ENCODE data around the gene ZNRD2.

Gene ZNRD2

GRCh38 chr11:65574811-65575567, 4.7 kb downstream of the ZNRD2 start:
- H2BK120ac ChIP-seq (ENCODE audit: insufficient read depth, low read length, poor library complexity): no peak overlapping the region
- H3K9me3 ChIP-seq (ENCODE audit: insufficient read depth, low read depth, low read length): no peaks in the 10 kb centered on the region
- peak overlapping the region; percentile 8 for H2BK12ac ChIP-seq (ENCODE audit: low read length)
- H4K12ac ChIP-seq (ENCODE audit: low read depth, low read length): peak overlapping the region; percentile 81
- peaks cover 14% of the 10 kb centered on the region for H3K79me2 ChIP-seq (ENCODE audit: control insufficient read depth, insufficient read depth, low read length, poor library complexity)
- peaks cover 37% of the 10 kb centered on the region in 2 experiments for H3K4me1 ChIP-seq (ENCODE audit: control insufficient read depth in 1 of 2, insufficient read depth in 2 of 2, low read length in 2 of 2)
- H2AK5ac ChIP-seq (ENCODE audit: low read length): peak overlapping the region; percentile 71
- H2BK5ac ChIP-seq (ENCODE audit: low read depth, low read length, poor library complexity): peak overlapping the region; percentile 27
- H3K79me1 ChIP-seq (ENCODE audit: low read length): peaks cover 20% of the 10 kb centered on the region
- peak overlapping the region; percentile 68 for H3K4me2 ChIP-seq (ENCODE audit: low read length)
- WGBS (ENCODE audit: extremely low coverage, insufficient coverage, insufficient read length): no CpG with 5 or more reads among the region's 28 CpGs
- peak overlapping the region; percentile 46 for H3K18ac ChIP-seq (ENCODE audit: low read length)
- peak overlapping the region; percentile 39 for H4K91ac ChIP-seq (ENCODE audit: low read depth, low read length)
- no peak overlapping the region for H3K4ac ChIP-seq (ENCODE audit: low read depth, low read length)
- peak overlapping the region; percentile 67 for H4K8ac ChIP-seq (ENCODE audit: low read depth, low read length)
- H3K27ac ChIP-seq (ENCODE audit: low read depth, low read length): peak overlapping the region; percentile 67
- H3K36me3 ChIP-seq (ENCODE audit: control insufficient read depth in 1 of 2, insufficient read depth in 2 of 2, low read length in 2 of 2): peaks cover 15 to 17% of the 10 kb centered on the region in 2 experiments
- H3K4me3 ChIP-seq (ENCODE audit: low read depth, low read length): peak overlapping the region; percentile 63
- peak in 1 of 2 donors; percentile 61 for DNase-seq
- H3K9ac ChIP-seq (ENCODE audit: low read length): no peak overlapping the region
- H3K27me3 ChIP-seq (ENCODE audit: insufficient read depth, low read length): no peaks in the 10 kb centered on the region
- peak overlapping the region; percentile 70 for H3K14ac ChIP-seq (ENCODE audit: low read length)
- no peak overlapping the region for H3K23ac ChIP-seq (ENCODE audit: low read length)
- no peak overlapping the region for H2AFZ ChIP-seq (ENCODE audit: insufficient read depth, low read length, poor library complexity)

GRCh38 chr11:65575568-65576231, 5.4 kb downstream of the ZNRD2 start, which contains the start of gene EHBP1L1:
Gene EHBP1L1 (plus strand): TSS chr11:65576053. CDS start chr11:65576303, 250 bp downstream.
- H3K9me3 ChIP-seq (ENCODE audit: insufficient read depth, low read depth, low read length): no peaks in the 10 kb centered on the region
- peak within 1 kb of the TSS; percentile 91 for H4K12ac ChIP-seq (ENCODE audit: low read depth, low read length)
- H2BK5ac ChIP-seq (ENCODE audit: low read depth, low read length, poor library complexity): peak within 1 kb of the TSS; percentile 2
- peak within 1 kb of the TSS; percentile 71 for H2AK5ac ChIP-seq (ENCODE audit: low read length)
- no CpG with 5 or more reads among the region's 69 CpGs for WGBS (ENCODE audit: extremely low coverage, insufficient coverage, insufficient read length)
- H3K79me2 ChIP-seq (ENCODE audit: control insufficient read depth, insufficient read depth, low read length, poor library complexity): peaks cover 10% of the 10 kb centered on the region
- H4K8ac ChIP-seq (ENCODE audit: low read depth, low read length): peak within 1 kb of the TSS; percentile 79
- H3K23ac ChIP-seq (ENCODE audit: low read length): no peak within 1 kb of the TSS
- peaks cover 16% of the 10 kb centered on the region for H3K79me1 ChIP-seq (ENCODE audit: low read length)
- peak within 1 kb of the TSS; percentile 71 for H3K4me2 ChIP-seq (ENCODE audit: low read length)
- peaks cover 21 to 24% of the 10 kb centered on the region in 2 experiments for H3K36me3 ChIP-seq (ENCODE audit: control insufficient read depth in 1 of 2, insufficient read depth in 2 of 2, low read length in 2 of 2)
- peak within 1 kb of the TSS; percentile 58 for H2BK120ac ChIP-seq (ENCODE audit: insufficient read depth, low read length, poor library complexity)
- peak within 1 kb of the TSS; percentile 77 for H4K91ac ChIP-seq (ENCODE audit: low read depth, low read length)
- peaks cover 37 to 40% of the 10 kb centered on the region in 2 experiments for H3K4me1 ChIP-seq (ENCODE audit: control insufficient read depth in 1 of 2, insufficient read depth in 2 of 2, low read length in 2 of 2)
- H3K4me3 ChIP-seq (ENCODE audit: low read depth, low read length): peak within 1 kb of the TSS; percentile 72
- DNase-seq: peak in 1 of 2 donors; percentile 53
- H3K9ac ChIP-seq (ENCODE audit: low read length): peak within 1 kb of the TSS; percentile 14
- H3K18ac ChIP-seq (ENCODE audit: low read length): peak within 1 kb of the TSS; percentile 78
- H3K4ac ChIP-seq (ENCODE audit: low read depth, low read length): peak within 1 kb of the TSS; percentile 71
- no peak within 1 kb of the TSS for H3K27ac ChIP-seq (ENCODE audit: low read depth, low read length)
- no peaks in the 10 kb centered on the region for H3K27me3 ChIP-seq (ENCODE audit: insufficient read depth, low read length)
- peak within 1 kb of the TSS; percentile 90 for H3K14ac ChIP-seq (ENCODE audit: low read length)
- H2BK12ac ChIP-seq (ENCODE audit: low read length): peak within 1 kb of the TSS; percentile 44
- H2AFZ ChIP-seq (ENCODE audit: insufficient read depth, low read length, poor library complexity): peak within 1 kb of the TSS; percentile 56

- no peaks in the 10 kb centered on the region for H3K9me3 ChIP-seq (ENCODE audit: insufficient read depth, low read depth, low read length)
- no peak overlapping the region for H3K9ac ChIP-seq (ENCODE audit: low read length)
- H4K12ac ChIP-seq (ENCODE audit: low read depth, low read length): peak overlapping the region; percentile 91
- peak overlapping the region; percentile 56 for H2AFZ ChIP-seq (ENCODE audit: insufficient read depth, low read length, poor library complexity)
- H2BK5ac ChIP-seq (ENCODE audit: low read depth, low read length, poor library complexity): no peak overlapping the region
- peak overlapping the region; percentile 90 for H3K14ac ChIP-seq (ENCODE audit: low read length)
- no peak for DNase-seq
- H2BK12ac ChIP-seq (ENCODE audit: low read length): peak overlapping the region; percentile 8
- H3K36me3 ChIP-seq (ENCODE audit: control insufficient read depth in 1 of 2, insufficient read depth in 2 of 2, low read length in 2 of 2): peaks cover 23% of the 10 kb centered on the region in 2 experiments
- H3K79me1 ChIP-seq (ENCODE audit: low read length): peaks cover 16% of the 10 kb centered on the region
- H3K4ac ChIP-seq (ENCODE audit: low read depth, low read length): peak overlapping the region; percentile 71
- H3K4me2 ChIP-seq (ENCODE audit: low read length): peak overlapping the region; percentile 71
- H4K91ac ChIP-seq (ENCODE audit: low read depth, low read length): peak overlapping the region; percentile 77
- H4K8ac ChIP-seq (ENCODE audit: low read depth, low read length): peak overlapping the region; percentile 79
- H3K18ac ChIP-seq (ENCODE audit: low read length): peak overlapping the region; percentile 78
- peaks cover 32 to 34% of the 10 kb centered on the region in 2 experiments for H3K4me1 ChIP-seq (ENCODE audit: control insufficient read depth in 1 of 2, insufficient read depth in 2 of 2, low read length in 2 of 2)
- peak overlapping the region; percentile 61 for H2AK5ac ChIP-seq (ENCODE audit: low read length)
- peaks cover 10% of the 10 kb centered on the region for H3K79me2 ChIP-seq (ENCODE audit: control insufficient read depth, insufficient read depth, low read length, poor library complexity)
- H3K27me3 ChIP-seq (ENCODE audit: insufficient read depth, low read length): no peaks in the 10 kb centered on the region
- H3K27ac ChIP-seq (ENCODE audit: low read depth, low read length): no peak overlapping the region
- H2BK120ac ChIP-seq (ENCODE audit: insufficient read depth, low read length, poor library complexity): peak overlapping the region; percentile 39
- peak overlapping the region; percentile 72 for H3K4me3 ChIP-seq (ENCODE audit: low read depth, low read length)
- no CpG with 5 or more reads among the region's 26 CpGs for WGBS (ENCODE audit: extremely low coverage, insufficient coverage, insufficient read length)
- no peak overlapping the region for H3K23ac ChIP-seq (ENCODE audit: low read length)
Measured at GRCh38 chr11:65576232-65576866, 6.1 kb downstream of the ZNRD2 start.

All from trophoblast cell (in vitro differentiated cells and primary cell).